ENCODE measurements around the gene MPG.

MPG gene

DNA sequence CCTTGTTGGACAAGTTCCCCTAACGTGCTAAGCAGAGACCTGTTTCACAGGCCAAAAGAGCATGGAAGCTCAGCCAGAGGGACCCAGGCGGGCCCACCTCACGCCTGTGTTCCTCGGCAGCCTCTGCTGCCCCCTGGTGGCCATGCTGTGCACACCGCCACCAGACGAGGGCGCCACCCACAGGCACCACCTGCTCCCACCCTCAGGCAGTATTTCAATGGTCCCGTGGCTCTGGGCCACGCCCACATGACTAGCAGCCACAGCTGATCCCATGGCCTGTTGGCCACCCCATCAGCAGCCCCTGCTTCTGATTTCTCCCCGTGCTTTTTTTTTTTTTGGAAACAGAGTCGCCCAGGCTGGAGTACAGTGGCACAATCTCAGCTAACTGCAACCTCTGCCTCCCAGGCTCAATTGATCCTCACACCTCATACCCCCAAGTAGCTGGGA is 18.9 kb downstream of the MPG start:
- H3K9ac ChIP-seq (ENCODE audit: low read depth in 1 of 2, low read length in 2 of 2), result no peak overlapping the region
- no peaks in the 10 kb centered on the region for H3K9me3 ChIP-seq (ENCODE audit: control insufficient read depth in 2 of 2, low read length in 2 of 2)
- no peaks in the 10 kb centered on the region for H3K27me3 ChIP-seq (ENCODE audit: control insufficient read depth in 2 of 2, insufficient read depth in 2 of 2, low read length in 2 of 2)
- no peak overlapping the region for H3K4me3 ChIP-seq (ENCODE audit: low read length in 2 of 2)
- H3K27ac ChIP-seq (ENCODE audit: low read depth in 2 of 2, low read length in 2 of 2), result no peak overlapping the region
- H3K4me1 ChIP-seq (ENCODE audit: control insufficient read depth in 2 of 2, insufficient read depth in 2 of 2, low read length in 2 of 2), result peaks cover 0 to 3% of the 10 kb centered on the region in 2 donors
- H3K36me3 ChIP-seq (ENCODE audit: control insufficient read depth in 2 of 2, insufficient read depth in 2 of 2, low read length in 2 of 2), result peaks cover 3 to 5% of the 10 kb centered on the region in 2 donors

- peaks cover 3% of the 10 kb centered on the region in 2 donors for H3K36me3 ChIP-seq (ENCODE audit: control insufficient read depth in 2 of 2, insufficient read depth in 2 of 2, low read length in 2 of 2)
- no peaks in the 10 kb centered on the region for H3K27me3 ChIP-seq (ENCODE audit: control insufficient read depth in 2 of 2, insufficient read depth in 2 of 2, low read length in 2 of 2)
- no peak overlapping the region for H3K9ac ChIP-seq (ENCODE audit: low read depth in 1 of 2, low read length in 2 of 2)
- H3K27ac ChIP-seq (ENCODE audit: low read depth in 2 of 2, low read length in 2 of 2), result no peak overlapping the region
- no peaks in the 10 kb centered on the region for H3K9me3 ChIP-seq (ENCODE audit: control insufficient read depth in 2 of 2, low read length in 2 of 2)
- H3K4me3 ChIP-seq (ENCODE audit: low read length in 2 of 2), result no peak overlapping the region
- H3K4me1 ChIP-seq (ENCODE audit: control insufficient read depth in 2 of 2, insufficient read depth in 2 of 2, low read length in 2 of 2), result peaks cover 0 to 4% of the 10 kb centered on the region in 2 donors
Measured at GRCh38 chr16:97822-98221, 19.8 kb downstream of the MPG start.

DNA sequence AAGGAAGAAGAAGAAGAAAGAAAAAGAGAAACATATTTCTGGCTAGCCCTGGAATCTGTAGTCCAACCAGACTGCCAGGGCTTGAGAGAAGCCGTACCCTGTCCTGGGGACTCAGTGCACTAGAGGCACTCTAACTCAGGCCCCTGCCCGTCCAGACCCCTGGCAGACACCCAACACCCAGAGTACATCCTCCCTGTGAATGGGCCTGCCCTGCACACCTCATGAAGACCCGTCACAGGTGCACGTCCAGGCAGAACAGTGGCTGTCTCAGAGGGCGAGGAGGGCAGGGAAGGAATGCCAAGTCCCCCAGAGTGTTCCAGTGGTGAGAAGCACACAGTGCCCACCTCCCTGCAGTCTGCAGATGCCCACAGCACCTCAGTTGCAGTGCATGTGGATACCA is 23.0 kb downstream of the MPG start:
- Histone ChIP-seq H3K9me3 (ENCODE audit: control insufficient read depth in 2 of 2, low read length in 2 of 2) (no peaks in the 10 kb centered on the region), H3K4me1 (ENCODE audit: control insufficient read depth in 2 of 2, insufficient read depth in 2 of 2, low read length in 2 of 2) (peaks cover 0 to 4% of the 10 kb centered on the region in 2 donors), H3K27ac (ENCODE audit: low read depth in 2 of 2, low read length in 2 of 2) (no peak overlapping the region), H3K36me3 (ENCODE audit: control insufficient read depth in 2 of 2, insufficient read depth in 2 of 2, low read length in 2 of 2) (peaks cover 6 to 9% of the 10 kb centered on the region in 2 donors), H3K4me3 (ENCODE audit: low read length in 2 of 2) (no peak overlapping the region), H3K27me3 (ENCODE audit: control insufficient read depth in 2 of 2, insufficient read depth in 2 of 2, low read length in 2 of 2) (no peaks in the 10 kb centered on the region), H3K9ac (ENCODE audit: low read depth in 1 of 2, low read length in 2 of 2) (no peak overlapping the region)

GRCh38 chr16:101586-101985 is 23.6 kb downstream of the MPG start:
- Histone ChIP-seq H3K27me3 (ENCODE audit: control insufficient read depth in 2 of 2, insufficient read depth in 2 of 2, low read length in 2 of 2) (no peaks in the 10 kb centered on the region), H3K9ac (ENCODE audit: low read depth in 1 of 2, low read length in 2 of 2) (no peak overlapping the region), H3K4me3 (ENCODE audit: low read length in 2 of 2) (no peak overlapping the region), H3K9me3 (ENCODE audit: control insufficient read depth in 2 of 2, low read length in 2 of 2) (no peaks in the 10 kb centered on the region), H3K36me3 (ENCODE audit: control insufficient read depth in 2 of 2, insufficient read depth in 2 of 2, low read length in 2 of 2) (peaks cover 6 to 9% of the 10 kb centered on the region in 2 donors), H3K4me1 (ENCODE audit: control insufficient read depth in 2 of 2, insufficient read depth in 2 of 2, low read length in 2 of 2) (peaks cover 0 to 4% of the 10 kb centered on the region in 2 donors), H3K27ac (ENCODE audit: low read depth in 2 of 2, low read length in 2 of 2) (peak overlapping the region in 1 of 2 donors; percentile 24)

DNA sequence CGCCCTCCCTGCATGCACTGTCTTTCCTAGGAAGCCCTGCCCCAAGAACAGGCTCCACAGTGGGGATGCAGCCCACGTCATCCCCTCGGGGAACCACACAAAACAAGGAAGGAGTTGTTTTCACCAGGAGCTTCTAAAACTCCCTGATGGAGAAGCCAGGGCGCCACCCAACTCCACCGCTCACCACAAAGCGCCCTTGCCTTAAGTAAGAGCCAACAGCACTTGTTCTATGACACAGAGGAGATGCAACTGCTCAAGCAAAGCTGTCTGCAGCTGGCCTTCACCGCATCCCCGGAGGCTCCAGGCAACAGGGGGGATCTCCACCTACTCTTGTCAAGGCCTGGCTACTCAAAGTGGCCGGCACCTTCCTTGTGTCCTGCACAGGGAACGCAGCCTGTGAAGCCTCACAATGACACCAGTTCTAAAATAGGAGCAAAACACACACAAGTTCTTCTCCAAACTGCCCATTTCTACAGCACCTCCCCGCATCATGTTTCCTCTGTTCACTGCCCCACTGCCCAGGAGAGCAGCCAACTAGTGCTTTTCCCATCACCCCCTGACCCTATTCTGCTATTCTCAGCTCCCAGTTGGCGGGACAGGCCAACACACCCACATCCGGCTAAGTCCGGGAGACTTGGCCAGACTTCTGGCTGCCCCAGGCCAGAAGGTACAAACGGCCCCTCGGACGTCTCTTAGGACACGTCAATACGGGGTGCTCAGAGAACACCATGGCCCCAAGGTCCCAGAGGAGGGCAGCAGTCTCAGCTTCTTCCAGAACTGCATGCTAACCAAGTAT is 24.2 kb downstream of the MPG start:
- no peaks in the 10 kb centered on the region for H3K9me3 ChIP-seq (ENCODE audit: control insufficient read depth in 2 of 2, low read length in 2 of 2)
- H3K27me3 ChIP-seq (ENCODE audit: control insufficient read depth in 2 of 2, insufficient read depth in 2 of 2, low read length in 2 of 2), result no peaks in the 10 kb centered on the region
- peaks cover 0 to 4% of the 10 kb centered on the region in 2 donors for H3K4me1 ChIP-seq (ENCODE audit: control insufficient read depth in 2 of 2, insufficient read depth in 2 of 2, low read length in 2 of 2)
- H3K27ac ChIP-seq (ENCODE audit: low read depth in 2 of 2, low read length in 2 of 2), result peak overlapping the region; percentile 24 to 28
- H3K4me3 ChIP-seq (ENCODE audit: low read length in 2 of 2), result no peak overlapping the region
- peak overlapping the region in 1 of 2 donors; percentile 11 for H3K9ac ChIP-seq (ENCODE audit: low read depth in 1 of 2, low read length in 2 of 2)
- peaks cover 6 to 9% of the 10 kb centered on the region in 2 donors for H3K36me3 ChIP-seq (ENCODE audit: control insufficient read depth in 2 of 2, insufficient read depth in 2 of 2, low read length in 2 of 2)

- Histone ChIP-seq H3K9ac (ENCODE audit: low read depth in 1 of 2, low read length in 2 of 2) (no peak overlapping the region), H3K27ac (ENCODE audit: low read depth in 2 of 2, low read length in 2 of 2) (no peak overlapping the region), H3K36me3 (ENCODE audit: control insufficient read depth in 2 of 2, insufficient read depth in 2 of 2, low read length in 2 of 2) (peaks cover 3 to 12% of the 10 kb centered on the region in 2 donors)
Measured at GRCh38 chr16:104355-104754, 26.3 kb downstream of the MPG start.

GRCh38 chr16:104928-105327 is 26.9 kb downstream of the MPG start:
- H3K4me3 ChIP-seq (ENCODE audit: low read length in 2 of 2), result no peak overlapping the region
- peaks cover 0 to 4% of the 10 kb centered on the region in 2 donors for H3K4me1 ChIP-seq (ENCODE audit: control insufficient read depth in 2 of 2, insufficient read depth in 2 of 2, low read length in 2 of 2)
- H3K27ac ChIP-seq (ENCODE audit: low read depth in 2 of 2, low read length in 2 of 2), result no peak overlapping the region
- no peaks in the 10 kb centered on the region for H3K27me3 ChIP-seq (ENCODE audit: control insufficient read depth in 2 of 2, insufficient read depth in 2 of 2, low read length in 2 of 2)
- H3K9ac ChIP-seq (ENCODE audit: low read depth in 1 of 2, low read length in 2 of 2), result no peak overlapping the region
- H3K9me3 ChIP-seq (ENCODE audit: control insufficient read depth in 2 of 2, low read length in 2 of 2), result no peaks in the 10 kb centered on the region
- H3K36me3 ChIP-seq (ENCODE audit: control insufficient read depth in 2 of 2, insufficient read depth in 2 of 2, low read length in 2 of 2), result peaks cover 3 to 13% of the 10 kb centered on the region in 2 donors

More at GRCh38 chr16:104355-104754, 26.3 kb downstream of the MPG start:
- Histone ChIP-seq H3K27me3 (ENCODE audit: control insufficient read depth in 2 of 2, insufficient read depth in 2 of 2, low read length in 2 of 2) (no peaks in the 10 kb centered on the region), H3K4me3 (ENCODE audit: low read length in 2 of 2) (no peak overlapping the region), H3K9me3 (ENCODE audit: control insufficient read depth in 2 of 2, low read length in 2 of 2) (no peaks in the 10 kb centered on the region), H3K4me1 (ENCODE audit: control insufficient read depth in 2 of 2, insufficient read depth in 2 of 2, low read length in 2 of 2) (peaks cover 0 to 4% of the 10 kb centered on the region in 2 donors)

- no peak overlapping the region for H3K27ac ChIP-seq (ENCODE audit: low read depth in 2 of 2, low read length in 2 of 2)
- peaks cover 3 to 17% of the 10 kb centered on the region in 2 donors for H3K36me3 ChIP-seq (ENCODE audit: control insufficient read depth in 2 of 2, insufficient read depth in 2 of 2, low read length in 2 of 2)
Measured at GRCh38 chr16:105521-105920, 27.5 kb downstream of the MPG start.

GRCh38 chr16:106623-107324 is 28.7 kb downstream of the MPG start:
- H3K9ac ChIP-seq (ENCODE audit: low read depth in 1 of 2, low read length in 2 of 2), result no peak overlapping the region
- H3K36me3 ChIP-seq (ENCODE audit: control insufficient read depth in 2 of 2, insufficient read depth in 2 of 2, low read length in 2 of 2), result peaks cover 3 to 17% of the 10 kb centered on the region in 2 donors
- H3K27ac ChIP-seq (ENCODE audit: low read depth in 2 of 2, low read length in 2 of 2), result no peak overlapping the region
- H3K27me3 ChIP-seq (ENCODE audit: control insufficient read depth in 2 of 2, insufficient read depth in 2 of 2, low read length in 2 of 2), result no peaks in the 10 kb centered on the region
- H3K4me1 ChIP-seq (ENCODE audit: control insufficient read depth in 2 of 2, insufficient read depth in 2 of 2, low read length in 2 of 2), result peaks cover 0 to 2% of the 10 kb centered on the region in 2 donors
- no peaks in the 10 kb centered on the region for H3K9me3 ChIP-seq (ENCODE audit: control insufficient read depth in 2 of 2, low read length in 2 of 2)
- H3K4me3 ChIP-seq (ENCODE audit: low read length in 2 of 2), result no peak overlapping the region

More at GRCh38 chr16:105521-105920, 27.5 kb downstream of the MPG start:
- Histone ChIP-seq H3K4me1 (ENCODE audit: control insufficient read depth in 2 of 2, insufficient read depth in 2 of 2, low read length in 2 of 2) (peaks cover 0 to 4% of the 10 kb centered on the region in 2 donors), H3K27me3 (ENCODE audit: control insufficient read depth in 2 of 2, insufficient read depth in 2 of 2, low read length in 2 of 2) (no peaks in the 10 kb centered on the region), H3K4me3 (ENCODE audit: low read length in 2 of 2) (no peak overlapping the region), H3K9me3 (ENCODE audit: control insufficient read depth in 2 of 2, low read length in 2 of 2) (no peaks in the 10 kb centered on the region), H3K9ac (ENCODE audit: low read depth in 1 of 2, low read length in 2 of 2) (no peak overlapping the region)

All from mucosa of rectum (tissue), 2 donors.